A549 (cell line): ENCODE measurements around the gene SLITRK2.

ENCODE experiments used
- EHMT2 ChIP-seq: fragments of 200-600 bp; sonication (generic); IDR thresholded peaks from 2 replicates; pipeline ENCODE4 v1.6.1; 2016; ENCODE audit warnings: antibody characterized with exemption, low read depth, mild to moderate bottlenecking, moderate library complexity
- EP300 ChIP-seq, 2 experiments: fragments of >200 bp; sonication (Bioruptor Twin); formaldehyde crosslinking; IDR thresholded peaks; 2 replicates in 1 of 2; 3 replicates in 1 of 2; pipeline ENCODE4 v1.6.1; 2016 to 2017
- POLR2A ChIP-seq: IDR thresholded peaks from 2 replicates; pipeline ENCODE4 v1.6.1; 2012; ENCODE audit warnings: mild to moderate bottlenecking, low read length
- POLR2AphosphoS2 ChIP-seq: conservative IDR thresholded peaks from 2 replicates; pipeline ENCODE4 v1.6.1; 2012; ENCODE audit warnings: low read length, improper control_type of control experiment, inconsistent platforms
- RAD21 ChIP-seq, 2 experiments: fragments of >200 bp in 1 of 2; sonication (Bioruptor Twin) in 1 of 2; formaldehyde crosslinking in 1 of 2; IDR thresholded peaks in 1 of 2; conservative IDR thresholded peaks in 1 of 2; 2 replicates in 1 of 2; 3 replicates in 1 of 2; pipeline ENCODE4 v1.6.1; 2012 to 2018; ENCODE audit warnings: inconsistent platforms in 1 of 2
- TP53 ChIP-seq: fragments of 250-450 bp; sonication (Bioruptor Pico); IDR thresholded peaks from 2 replicates; pipeline ENCODE4 v1.5.0; 2021; ENCODE audit warnings: mild to moderate bottlenecking, moderate library complexity
- TF ChIP-seq, protein P1 (sequence below): fragments of >200 bp; sonication (Bioruptor Twin); formaldehyde crosslinking; IDR thresholded peaks from 3 replicates; pipeline ENCODE4 v1.5.1; 2016
- TF ChIP-seq, protein P2 (sequence below): IDR thresholded peaks from 2 replicates; pipeline ENCODE4 v1.6.1; 2012
- TF ChIP-seq, protein P3 (sequence below): fragments of 150-350 bp; IDR thresholded peaks from 2 replicates; pipeline ENCODE4 v1.6.1; 2014; ENCODE audit warnings: low read depth, mild to moderate bottlenecking, low read length
- TF ChIP-seq, protein P4 (sequence below): fragments of 450-650 bp; IDR thresholded peaks from 2 replicates; pipeline ENCODE4 v1.6.1; 2014; ENCODE audit warnings: antibody characterized with exemption

DNA sequence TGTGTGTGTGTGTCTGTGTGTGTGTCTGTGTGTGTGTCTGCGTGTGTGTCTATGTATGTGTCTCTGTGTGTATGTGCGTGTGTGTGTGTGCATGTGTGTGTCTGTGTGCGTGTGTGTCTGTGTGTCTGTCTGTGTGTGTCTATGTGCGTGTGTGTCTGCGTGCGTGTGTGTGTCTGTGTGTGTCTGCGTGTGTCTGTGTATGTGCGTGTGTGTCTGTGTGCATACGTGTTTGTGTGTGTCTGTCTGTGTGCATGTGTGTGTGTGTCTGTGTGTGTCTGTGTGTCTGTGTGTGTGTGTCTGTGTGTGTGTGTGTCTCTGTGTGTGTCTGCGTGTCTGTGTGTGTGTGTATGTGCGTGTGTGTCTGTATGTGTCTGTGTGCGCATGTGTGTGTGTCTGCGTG lies 35.6 kb downstream of the SLITRK2 start:
- TF ChIP-seq, protein P1, sequence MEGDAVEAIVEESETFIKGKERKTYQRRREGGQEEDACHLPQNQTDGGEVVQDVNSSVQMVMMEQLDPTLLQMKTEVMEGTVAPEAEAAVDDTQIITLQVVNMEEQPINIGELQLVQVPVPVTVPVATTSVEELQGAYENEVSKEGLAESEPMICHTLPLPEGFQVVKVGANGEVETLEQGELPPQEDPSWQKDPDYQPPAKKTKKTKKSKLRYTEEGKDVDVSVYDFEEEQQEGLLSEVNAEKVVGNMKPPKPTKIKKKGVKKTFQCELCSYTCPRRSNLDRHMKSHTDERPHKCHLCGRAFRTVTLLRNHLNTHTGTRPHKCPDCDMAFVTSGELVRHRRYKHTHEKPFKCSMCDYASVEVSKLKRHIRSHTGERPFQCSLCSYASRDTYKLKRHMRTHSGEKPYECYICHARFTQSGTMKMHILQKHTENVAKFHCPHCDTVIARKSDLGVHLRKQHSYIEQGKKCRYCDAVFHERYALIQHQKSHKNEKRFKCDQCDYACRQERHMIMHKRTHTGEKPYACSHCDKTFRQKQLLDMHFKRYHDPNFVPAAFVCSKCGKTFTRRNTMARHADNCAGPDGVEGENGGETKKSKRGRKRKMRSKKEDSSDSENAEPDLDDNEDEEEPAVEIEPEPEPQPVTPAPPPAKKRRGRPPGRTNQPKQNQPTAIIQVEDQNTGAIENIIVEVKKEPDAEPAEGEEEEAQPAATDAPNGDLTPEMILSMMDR = no peak
- TF ChIP-seq POLR2A (no peak), POLR2AphosphoS2 (no peak), EP300 (IDR thresholded peaks at IDR 0.05) (no peak), EHMT2 (no peak), RAD21 (conservative IDR thresholded peaks at IDR 0.05 in 1 of 2, IDR thresholded peaks at IDR 0.05 in 1 of 2) (no peak), TP53 (no peak)
- TF ChIP-seq, protein P2, sequence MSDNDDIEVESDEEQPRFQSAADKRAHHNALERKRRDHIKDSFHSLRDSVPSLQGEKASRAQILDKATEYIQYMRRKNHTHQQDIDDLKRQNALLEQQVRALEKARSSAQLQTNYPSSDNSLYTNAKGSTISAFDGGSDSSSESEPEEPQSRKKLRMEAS = no peak
- TF ChIP-seq, protein P3, sequence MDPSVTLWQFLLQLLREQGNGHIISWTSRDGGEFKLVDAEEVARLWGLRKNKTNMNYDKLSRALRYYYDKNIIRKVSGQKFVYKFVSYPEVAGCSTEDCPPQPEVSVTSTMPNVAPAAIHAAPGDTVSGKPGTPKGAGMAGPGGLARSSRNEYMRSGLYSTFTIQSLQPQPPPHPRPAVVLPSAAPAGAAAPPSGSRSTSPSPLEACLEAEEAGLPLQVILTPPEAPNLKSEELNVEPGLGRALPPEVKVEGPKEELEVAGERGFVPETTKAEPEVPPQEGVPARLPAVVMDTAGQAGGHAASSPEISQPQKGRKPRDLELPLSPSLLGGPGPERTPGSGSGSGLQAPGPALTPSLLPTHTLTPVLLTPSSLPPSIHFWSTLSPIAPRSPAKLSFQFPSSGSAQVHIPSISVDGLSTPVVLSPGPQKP = no peak
- TF ChIP-seq, protein P4, sequence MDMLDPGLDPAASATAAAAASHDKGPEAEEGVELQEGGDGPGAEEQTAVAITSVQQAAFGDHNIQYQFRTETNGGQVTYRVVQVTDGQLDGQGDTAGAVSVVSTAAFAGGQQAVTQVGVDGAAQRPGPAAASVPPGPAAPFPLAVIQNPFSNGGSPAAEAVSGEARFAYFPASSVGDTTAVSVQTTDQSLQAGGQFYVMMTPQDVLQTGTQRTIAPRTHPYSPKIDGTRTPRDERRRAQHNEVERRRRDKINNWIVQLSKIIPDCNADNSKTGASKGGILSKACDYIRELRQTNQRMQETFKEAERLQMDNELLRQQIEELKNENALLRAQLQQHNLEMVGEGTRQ = no peak
